ENCODE data around the gene ZMIZ1.
"Not testable (repeated sequence)": the region's sequence is repeated elsewhere in the genome, so short reads cannot be mapped to it uniquely, and the experiment has no call there.

The ZMIZ1 gene

DNA sequence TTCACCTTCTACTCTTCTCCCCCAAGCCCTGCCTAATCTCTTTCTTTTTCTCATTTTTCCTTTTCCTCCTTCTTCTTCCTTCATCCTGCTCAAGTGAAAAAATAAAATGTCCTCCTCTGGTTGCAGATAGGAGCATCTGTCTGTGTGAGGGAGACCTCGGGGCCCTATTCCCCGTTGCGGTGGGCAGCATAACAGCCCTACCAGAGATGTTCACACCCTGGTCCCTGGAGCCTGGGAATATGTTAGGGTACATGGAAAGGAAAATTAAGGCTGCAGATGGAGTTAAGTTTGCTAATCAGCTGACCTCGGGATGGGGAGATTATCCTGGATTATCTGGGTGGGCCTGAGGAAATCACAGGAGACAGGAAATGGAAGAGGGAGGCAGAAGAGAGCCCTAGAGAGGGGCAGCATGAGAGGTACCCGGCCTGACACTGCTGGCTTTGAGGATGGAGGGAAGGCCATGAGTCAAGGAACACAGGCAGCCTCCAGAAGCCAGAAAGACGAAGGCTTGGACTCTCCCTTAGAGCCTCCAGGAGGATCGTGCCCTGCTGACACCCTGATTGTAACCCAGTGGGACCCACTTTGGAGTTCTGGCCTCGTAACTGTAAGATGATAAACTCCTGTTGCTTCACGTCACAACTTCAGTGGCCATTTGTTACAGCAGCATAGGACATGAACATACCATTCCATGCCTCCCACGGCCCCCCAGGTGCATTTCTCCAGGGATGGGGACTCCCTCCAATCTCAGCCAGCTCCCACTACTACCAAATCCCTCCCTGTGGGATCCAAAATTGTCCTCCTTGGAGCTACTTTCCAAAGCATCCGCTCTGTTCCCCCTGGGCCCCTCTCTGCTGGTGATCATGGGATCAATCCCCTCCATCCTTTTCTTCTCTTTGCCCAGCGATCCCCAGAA lies 39.0 kb upstream of the ZMIZ1 start:
- no peak for DNase-seq (ENCODE audit: low read depth)

DNA sequence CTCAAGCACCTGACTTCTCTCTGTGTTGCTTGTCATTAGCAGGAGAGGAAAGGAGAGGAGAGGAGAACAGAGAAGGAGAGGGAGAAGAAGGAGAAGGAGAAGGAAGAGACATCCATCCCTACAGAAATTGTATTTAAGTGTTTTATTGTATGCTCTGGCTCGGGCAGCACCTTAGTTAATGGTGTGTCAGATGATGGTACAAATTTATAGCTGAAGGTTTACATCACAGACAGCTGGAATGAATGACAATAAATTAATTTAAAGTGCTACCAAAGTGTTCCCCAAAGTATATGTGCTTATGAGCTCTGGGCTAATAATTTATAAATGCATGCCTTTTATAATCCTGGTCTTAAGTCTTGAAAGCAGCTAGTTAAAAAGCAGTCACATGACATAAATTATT lies 38.1 kb upstream of the ZMIZ1 start:
- DNase-seq (ENCODE audit: low read depth) = no peak

DNA sequence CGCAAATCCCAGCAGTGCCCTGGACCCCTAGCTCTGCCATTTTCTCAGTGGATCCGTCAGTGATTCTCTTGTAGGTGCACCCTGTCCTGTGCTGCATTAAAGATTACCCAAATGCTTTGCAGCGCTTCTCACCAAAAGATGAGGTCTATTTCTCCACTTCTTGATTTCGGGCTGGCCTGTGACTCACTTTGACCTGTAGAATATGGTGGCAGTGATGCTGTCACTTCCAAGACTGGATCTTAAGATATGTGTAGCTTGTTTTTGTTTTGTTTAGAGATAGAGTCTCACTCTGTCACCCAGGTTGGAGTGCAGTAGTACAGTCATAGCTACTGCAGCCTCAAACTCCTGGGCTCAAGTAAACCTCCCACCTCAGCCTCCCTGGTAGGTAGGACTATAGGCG lies 37.0 kb upstream of the ZMIZ1 start:
- DNase-seq (ENCODE audit: low read depth) = no peak

DNA sequence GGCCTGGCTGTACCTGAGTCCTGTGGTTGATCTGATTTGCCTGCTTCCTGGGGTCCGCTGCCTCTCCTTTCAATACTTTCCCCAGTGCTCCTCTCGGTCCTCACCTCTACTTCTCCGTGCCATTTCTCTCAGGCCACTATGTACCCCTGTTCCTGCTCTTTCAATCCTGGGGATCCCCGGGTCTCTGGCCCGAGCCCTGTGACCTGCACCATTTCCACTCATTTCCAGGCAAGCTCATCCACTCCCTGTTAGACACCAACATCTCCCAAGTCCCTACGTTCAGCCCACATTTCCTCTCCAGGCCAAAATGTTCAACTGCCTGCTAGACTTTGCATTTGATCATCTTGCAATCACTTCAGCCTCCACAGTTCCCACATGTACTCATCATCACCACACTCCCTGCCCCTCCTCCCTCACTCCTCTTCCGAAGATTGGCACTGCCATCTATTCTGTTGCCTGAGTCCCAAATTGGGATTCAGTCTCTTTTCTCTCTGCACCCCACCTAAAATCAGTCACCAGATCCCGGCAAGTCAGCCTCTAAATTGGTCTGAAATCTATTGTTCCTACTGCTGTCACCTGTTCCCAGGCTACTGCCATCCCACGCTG lies 34.4 kb upstream of the ZMIZ1 start:
- no peak for DNase-seq (ENCODE audit: low read depth)

DNA sequence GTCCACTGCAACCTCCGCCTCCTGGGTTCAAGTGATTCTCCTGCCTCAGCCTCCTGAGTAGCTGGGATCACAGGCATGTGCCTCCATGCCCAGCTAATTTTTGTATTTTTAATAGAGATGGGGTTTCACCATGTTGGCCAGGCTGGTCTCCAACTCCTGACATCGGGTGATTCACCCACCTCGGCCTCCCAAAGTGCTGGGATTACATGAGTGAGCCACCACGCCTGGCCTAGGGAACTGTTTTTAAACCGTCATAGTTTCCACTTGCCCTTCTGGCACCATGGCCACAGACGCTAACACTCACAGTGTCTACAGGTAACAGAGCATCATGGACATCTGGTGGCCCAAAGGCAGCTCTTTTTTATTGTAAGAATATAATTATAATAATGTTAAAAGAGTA lies 32.4 kb upstream of the ZMIZ1 start:
- not testable (repeated sequence) for DNase-seq (ENCODE audit: low read depth)

DNA sequence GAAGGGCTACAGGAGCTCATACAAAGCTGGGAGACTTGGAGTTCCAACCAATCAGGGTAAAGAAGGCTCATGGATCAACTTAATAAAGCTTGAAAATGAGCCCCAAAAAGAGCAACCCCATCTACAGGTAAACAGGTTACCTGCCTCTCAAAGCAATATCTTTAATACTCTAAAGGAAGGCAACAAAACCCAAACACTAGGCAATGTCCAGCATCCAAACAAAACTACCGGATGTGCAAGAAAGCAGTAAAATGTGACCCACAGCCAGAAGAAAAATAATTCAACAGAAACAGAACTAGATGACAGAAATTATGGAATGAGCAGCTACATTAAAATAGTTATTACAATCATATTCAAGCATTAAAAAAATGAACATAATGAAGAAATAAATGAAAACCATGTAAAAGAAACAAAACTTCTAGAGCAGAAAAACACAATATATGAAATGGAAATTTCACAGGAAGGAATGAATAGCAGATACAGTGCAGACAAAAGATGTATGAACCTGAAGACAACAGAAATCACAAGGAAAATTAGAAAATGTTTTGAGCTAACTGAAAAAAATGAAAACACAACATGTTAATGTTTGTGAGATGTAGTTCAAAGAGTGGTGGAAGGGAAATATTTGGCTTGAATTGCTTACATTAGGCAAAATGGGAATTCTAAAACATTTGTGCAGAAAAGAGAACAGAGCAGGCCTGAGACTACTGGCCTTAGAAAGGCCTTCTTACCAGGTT lies 30.5 kb upstream of the ZMIZ1 start:
- DNase-seq (ENCODE audit: low read depth) = no peak

DNA sequence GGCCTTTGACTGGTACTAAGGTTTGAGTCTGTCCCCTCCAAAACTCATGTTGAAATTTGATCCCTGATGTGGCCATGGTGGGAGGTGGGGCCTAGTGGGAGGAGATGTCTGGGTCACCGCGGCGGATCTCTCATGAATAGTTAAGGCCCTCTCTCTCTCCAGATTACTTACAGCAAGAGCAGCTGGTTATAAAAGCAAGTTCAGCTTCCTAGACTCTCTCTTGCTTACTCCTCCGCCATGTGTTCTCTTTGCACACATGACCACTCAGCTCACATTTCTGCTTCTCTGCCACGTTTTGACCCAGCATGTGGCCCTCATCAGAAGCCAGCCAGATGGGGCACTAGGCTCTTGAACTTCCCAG lies 29.9 kb upstream of the ZMIZ1 start:
- DNase-seq (ENCODE audit: low read depth) = no peak

DNA sequence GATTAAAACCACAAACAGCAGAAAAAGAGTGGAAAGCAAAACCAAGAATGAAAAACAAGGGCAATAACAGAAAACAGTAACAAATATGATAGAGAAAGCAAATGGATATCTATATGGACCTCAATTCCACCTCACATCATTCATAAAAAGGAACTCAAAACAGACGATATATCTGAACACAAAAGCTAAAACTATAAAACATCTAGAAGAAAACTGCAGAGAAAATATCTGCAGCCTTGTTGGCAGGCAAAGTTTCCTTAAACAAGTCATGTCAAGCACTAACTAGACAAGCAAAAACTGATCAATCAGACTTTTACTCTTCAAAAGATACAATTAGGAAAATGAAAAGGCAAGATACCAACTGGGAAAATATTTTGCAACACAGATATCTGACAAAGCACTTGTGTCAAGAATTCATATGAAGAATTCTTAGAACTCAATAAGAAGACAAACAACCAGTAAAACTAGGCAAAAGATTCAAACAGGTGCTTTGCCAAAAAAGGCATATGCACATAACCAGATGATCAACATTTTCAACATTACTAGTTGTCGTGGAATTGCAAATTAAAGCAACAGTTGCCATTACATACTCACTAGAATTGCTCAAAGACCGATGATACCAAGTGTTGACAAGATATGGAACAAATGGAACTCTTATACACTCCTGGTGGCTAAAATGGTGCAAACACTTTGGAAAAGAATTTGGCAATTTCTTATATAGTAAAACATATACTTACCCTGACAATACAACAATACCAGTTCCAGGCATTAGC lies 25.9 kb upstream of the ZMIZ1 start:
- no peak for DNase-seq (ENCODE audit: low read depth)

DNA sequence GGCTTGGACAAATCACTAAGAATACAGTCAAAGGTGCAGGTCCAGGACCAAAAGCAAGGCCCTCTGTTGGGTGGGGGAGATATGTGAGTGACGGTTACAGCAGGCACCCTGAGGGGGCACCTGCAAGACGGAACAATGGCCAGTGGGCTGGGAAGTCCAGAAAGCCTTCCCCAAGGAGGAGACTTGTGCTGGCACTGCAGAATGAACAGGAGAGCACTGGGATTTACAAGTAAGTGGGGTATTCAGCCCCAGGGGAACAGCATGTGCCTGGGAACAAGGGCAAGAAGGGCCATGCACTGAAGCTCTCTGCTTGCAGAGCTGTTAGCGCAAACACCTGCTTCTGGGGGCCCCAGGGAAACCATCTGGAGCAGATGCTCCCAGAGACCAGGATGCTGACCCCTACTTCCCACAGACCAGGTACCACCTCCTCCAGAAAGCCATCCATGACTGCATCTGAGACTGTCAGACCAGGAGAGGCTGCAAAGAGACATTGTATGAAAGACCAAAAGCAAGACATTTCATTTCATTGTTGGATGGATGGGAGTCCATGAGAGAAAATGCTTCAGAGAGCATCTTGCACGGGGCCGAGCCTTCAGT lies 24.6 kb upstream of the ZMIZ1 start:
- DNase-seq (ENCODE audit: low read depth) = no peak

DNA sequence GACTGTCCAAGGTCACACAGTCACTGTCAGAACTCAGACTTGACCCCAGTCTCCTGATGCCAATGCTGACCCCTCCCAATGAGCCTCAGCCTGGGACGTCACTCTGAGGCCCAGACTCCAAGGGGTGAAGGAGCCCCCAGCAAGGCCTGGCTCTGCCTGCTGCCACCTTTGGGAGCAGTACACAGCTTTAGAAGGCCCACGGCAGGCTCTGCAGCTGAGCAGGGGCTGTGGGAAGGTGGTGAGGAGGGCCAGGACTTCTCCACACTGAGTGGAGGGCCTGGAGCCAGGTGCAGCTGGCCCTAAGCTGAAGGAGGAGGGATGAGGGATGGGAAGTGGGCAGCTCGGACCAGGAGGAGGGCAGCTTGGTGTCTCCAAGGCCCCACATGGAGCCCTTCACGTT lies 23.9 kb upstream of the ZMIZ1 start:
- DNase-seq (ENCODE audit: low read depth) = no peak

DNA sequence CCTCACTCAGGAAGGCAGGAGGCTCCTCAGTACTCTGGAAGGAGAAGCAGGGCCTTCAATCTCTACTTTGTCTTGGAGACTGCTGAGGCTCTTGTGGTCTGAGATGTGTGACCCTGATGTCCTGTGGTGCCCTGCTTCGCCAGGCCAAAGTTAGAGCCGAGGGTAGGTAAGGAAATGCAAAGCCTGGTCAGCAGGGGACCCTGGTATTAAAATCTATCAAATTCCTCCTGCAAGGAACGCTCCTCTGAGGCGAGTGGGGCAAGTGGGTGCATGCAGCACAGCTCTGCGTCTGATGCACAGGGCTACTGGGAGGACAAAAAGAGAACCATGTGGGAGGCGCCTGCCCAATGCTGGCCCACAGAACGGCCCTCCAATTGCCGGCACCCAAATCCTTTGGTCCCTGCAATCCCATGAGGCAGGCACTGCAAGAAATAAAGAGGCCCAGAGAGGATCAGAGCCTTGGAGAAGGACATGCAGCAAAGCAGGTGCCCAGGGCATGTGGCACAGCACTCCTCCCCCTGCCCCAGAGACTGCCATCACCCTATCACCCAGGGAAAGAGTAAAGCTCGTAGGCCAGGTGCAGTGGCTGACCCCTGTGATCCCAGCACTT lies 23.1 kb upstream of the ZMIZ1 start:
- DNase-seq (ENCODE audit: low read depth) = no peak

DNA sequence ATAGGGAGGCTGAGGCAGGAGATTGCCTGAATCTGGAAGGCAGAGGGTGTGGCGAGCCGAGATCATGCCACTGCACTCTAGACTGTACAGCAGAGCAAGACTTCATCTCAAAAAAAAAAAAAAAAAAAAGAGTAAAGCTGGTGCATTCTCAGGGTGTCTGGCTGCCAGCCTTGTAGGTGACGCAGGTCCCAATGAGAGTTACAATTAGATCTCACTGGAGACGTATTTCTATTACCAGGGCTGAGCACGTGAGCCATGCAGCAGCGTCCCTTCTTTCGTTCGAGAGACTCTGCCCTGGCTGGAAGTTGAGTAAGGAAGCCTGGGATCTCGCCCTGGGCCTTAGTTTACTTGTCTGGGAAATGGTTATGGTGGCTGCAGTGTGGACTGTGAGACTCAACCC lies 22.4 kb upstream of the ZMIZ1 start:
- no peak for DNase-seq (ENCODE audit: low read depth)

DNA sequence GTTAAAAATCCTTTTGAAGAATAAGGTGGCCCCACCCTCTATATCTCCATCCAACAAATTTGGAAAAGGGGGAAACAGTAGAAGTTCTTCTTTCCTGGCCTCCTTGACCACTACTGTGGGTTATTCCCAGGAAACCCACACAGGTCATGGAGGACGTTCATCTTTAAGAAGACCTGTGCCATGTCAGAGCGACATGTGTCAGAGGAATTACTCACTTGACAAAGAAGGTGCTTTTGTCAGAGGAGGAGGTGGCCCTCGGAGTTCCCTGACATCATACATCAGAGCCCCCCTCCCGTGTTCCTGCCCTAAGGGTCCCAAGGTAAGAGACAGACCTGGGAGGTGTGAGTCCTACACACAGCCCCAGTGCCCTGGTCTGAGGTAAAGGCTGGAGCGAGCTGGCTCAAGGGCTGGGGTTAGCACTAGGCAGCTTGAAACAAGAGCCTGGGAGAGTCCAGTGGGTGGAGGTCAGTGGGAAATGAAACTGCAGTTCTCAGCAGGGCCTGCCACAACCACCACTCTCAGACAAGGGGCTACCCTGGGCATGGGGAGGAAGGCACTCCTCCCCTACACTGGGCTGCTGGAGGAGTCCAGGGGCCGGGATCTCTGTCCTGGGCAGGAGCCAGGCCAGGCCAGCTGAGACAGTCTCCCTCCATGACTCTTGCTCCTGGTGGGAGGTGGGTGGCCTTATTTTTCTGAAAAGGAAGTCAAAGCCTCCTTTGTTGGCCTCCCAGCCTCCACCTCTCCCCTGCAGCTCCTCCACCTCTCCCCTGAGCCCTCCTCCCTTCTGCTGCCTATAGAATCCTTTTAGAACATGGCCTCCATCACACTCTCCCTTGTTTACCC lies 21.8 kb upstream of the ZMIZ1 start:
- DNase-seq (ENCODE audit: low read depth) = no peak

DNA sequence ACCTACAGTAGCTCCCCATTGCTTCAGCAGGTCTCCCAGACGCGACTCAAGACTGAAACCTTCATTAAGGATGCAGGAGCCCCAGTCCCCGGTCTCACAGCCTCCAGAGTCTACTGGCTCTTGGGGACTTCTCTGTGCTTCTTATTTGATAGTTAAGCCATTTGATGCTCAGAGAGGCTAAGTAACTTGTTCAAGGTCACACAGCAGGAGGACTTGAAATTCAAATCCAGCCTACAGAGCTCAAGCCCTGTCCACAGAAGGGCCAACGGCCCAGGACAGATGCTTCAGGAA lies 21.2 kb upstream of the ZMIZ1 start:
- no peak for DNase-seq (ENCODE audit: low read depth)

DNA sequence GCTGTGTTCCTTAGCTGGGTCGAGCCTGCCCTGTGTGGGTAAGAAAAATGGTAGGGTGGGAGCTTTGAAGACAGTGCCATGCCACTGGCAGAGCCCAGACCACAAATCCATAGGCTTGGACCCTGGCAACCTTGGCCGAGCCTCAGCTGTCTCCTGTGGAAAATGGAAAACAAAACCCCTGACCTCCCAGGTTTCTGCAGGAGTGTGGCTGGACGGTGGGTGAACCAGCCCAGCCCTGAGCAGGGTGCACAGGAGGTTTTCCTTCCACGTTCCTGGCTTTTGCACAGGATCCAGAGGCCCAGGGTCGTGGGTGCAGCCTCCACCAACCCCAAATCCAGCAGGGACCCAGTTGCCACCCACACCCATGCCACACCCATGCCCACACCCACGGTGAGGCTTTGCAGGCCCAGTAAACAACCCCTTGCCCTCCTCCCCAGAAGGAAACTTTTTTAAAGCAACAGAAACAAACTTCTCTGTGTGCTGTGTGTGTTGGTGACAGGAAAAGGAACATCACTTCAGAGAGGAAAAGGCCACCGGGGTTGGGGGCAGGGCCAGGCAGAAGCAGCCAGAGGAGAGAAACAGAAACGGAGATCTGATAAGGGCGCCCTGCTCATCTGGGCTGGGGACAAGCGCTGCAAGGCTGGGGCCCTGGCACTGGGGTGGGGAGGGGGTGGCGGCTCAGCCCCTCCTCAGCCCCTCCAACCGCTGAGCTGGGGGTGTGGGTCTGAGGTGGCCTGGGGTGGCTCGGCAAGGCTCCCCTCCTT lies 20.7 kb upstream of the ZMIZ1 start:
- no peak for DNase-seq (ENCODE audit: low read depth)

DNA sequence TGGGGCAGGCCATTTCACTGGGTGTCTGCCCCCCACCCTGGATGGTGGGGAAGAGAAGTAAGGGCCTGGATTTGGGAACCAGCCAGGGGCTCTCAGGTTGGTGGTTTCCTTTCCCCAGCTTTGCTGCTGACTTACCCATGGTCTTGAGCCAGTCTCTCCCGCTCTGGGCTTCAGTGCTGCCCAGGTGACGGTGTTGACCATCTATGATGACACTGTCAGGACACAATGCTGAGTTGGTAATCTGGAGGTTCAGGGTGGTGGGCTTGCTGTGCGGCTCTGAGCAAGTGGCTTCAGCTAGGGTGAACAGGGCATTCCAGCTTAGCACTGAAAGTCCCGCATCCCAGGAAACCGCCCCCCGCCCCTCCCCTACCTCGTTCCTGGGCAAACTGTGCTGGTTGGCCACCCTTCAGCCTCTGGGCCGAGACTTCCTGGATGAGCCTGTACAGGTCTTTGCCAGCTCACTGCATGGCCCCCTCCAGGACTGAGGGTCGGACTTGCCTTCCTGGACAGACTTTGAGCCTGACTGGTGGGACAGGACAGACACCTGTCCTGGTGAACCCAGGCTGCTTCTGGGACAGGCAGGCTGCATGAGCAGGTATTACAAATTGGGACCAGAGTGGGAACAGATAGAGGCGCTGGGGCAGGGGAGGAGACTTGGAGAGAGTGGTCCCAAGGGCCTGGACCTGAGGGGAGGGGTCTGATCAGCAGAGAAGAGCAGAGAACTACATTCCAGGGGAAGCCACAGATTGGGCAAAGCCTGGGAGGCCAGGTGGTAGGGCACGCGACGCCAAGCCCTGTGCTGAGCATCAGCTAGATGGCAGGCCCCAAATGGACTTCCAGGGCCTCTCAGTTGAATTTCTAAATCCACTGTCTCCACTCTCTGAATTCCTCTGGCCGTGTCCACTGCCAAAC lies 19.9 kb upstream of the ZMIZ1 start:
- no peak for DNase-seq (ENCODE audit: low read depth)

DNA sequence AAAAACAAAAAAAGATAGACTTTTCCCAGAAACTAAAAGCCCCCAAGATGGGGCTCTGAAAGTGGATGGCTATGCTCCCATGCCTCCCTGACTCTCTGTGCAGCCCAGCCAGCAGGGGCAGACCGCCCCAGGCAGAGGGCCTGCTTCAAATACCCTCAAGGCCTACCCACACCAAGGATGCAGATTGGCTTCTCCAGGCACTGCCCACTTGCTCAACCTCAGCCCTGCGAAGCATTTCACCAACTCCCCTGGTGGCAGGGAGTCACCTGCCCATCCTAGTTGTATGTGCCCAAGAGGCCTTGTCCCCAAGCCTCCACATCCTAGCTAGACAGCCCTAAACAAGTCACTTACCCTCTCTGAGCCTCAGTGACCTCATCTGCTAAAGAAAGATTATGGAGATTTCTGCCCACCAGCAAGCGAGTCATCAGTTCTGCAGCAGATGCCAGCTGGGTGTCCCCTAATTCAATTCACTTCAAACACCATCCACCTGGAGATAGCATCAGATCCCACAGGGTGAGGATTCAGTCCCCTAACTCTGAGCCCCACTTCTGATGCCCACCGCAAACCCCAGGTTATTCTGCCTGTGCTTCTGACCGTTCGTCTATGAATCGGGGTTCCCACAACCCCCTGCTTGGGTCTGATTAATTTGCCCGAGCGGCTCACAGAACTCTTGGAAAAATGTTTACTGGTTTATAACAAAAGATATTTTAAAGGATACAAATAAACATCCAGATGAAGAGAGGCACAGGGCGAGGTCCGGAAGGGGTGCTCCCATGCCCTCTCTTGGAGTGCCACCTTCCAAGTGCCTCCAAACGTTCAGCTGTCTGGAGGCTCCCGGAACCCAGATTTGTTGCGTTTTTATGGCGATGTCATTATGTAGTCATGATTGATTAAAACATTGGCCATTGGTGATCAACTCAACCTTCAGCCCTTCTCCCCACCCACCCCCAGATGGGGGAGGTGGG lies 18.6 kb upstream of the ZMIZ1 start:
- DNase-seq (ENCODE audit: low read depth) = no peak
